Measurements from ENCODE around the gene CHRM4.
"Not testable (repeated sequence)": the region's sequence is repeated elsewhere in the genome, so short reads cannot be mapped to it uniquely, and the experiment has no call there.

The CHRM4 gene

DNA sequence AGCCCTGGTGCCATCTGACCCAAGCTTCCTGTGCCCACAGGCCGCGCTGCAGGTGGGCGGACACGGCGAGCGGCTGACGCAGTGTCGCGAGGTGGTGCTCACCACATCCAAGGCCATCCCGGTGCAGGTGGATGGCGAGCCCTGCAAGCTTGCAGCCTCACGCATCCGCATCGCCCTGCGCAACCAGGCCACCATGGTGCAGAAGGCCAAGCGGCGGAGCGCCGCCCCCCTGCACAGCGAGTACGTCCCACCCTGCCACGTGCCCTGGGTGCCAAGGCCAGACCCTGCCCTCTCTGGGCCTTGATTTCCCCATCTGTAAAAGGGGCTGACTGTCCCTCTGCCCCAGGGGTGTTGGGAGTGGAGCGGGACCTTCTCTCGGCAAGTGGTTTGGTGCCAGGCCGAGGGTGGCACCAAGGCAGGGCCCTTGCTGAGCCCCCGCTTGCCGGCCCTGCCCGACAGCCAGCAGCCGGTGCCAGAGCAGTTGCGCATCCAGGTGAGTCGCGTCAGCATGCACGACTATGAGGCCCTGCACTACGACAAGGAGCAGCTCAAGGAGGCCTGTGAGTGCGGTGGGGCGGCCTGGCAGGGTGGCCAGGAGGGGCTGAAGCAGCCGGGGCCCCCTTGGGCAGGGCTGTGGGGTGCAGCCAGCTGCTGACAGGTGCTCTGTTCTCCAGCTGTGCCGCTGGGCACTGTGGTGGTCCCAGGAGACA, 16.0 kb downstream of the CHRM4 start:
- H3K4me2 ChIP-seq, result no peak overlapping the region
- H3K4me3 ChIP-seq (IDR thresholded peaks at IDR 0.05; ENCODE audit: insufficient read depth, low read depth, low read length), result no peak overlapping the region
- H3K79me2 ChIP-seq (ENCODE audit: insufficient read depth, low read depth), result no peaks in the 10 kb centered on the region
- TF ChIP-seq, protein P1, sequence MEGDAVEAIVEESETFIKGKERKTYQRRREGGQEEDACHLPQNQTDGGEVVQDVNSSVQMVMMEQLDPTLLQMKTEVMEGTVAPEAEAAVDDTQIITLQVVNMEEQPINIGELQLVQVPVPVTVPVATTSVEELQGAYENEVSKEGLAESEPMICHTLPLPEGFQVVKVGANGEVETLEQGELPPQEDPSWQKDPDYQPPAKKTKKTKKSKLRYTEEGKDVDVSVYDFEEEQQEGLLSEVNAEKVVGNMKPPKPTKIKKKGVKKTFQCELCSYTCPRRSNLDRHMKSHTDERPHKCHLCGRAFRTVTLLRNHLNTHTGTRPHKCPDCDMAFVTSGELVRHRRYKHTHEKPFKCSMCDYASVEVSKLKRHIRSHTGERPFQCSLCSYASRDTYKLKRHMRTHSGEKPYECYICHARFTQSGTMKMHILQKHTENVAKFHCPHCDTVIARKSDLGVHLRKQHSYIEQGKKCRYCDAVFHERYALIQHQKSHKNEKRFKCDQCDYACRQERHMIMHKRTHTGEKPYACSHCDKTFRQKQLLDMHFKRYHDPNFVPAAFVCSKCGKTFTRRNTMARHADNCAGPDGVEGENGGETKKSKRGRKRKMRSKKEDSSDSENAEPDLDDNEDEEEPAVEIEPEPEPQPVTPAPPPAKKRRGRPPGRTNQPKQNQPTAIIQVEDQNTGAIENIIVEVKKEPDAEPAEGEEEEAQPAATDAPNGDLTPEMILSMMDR (conservative IDR thresholded peaks at IDR 0.05; ENCODE audit: low read depth, low read length), result no peak
- no peaks in the 10 kb centered on the region for H4K20me1 ChIP-seq (ENCODE audit: insufficient read depth)
- H3K27ac ChIP-seq, result no peak overlapping the region
- H2AFZ ChIP-seq (ENCODE audit: low read depth), result no peak overlapping the region
- no peak overlapping the region for H3K9ac ChIP-seq
- no peaks in the 10 kb centered on the region for H3K36me3 ChIP-seq (ENCODE audit: insufficient read depth)
- H3K4me1 ChIP-seq (ENCODE audit: low read depth, poor library complexity, severe bottlenecking), result peaks cover 9% of the 10 kb centered on the region
- no peaks in the 10 kb centered on the region for H3K27me3 ChIP-seq (ENCODE audit: insufficient read depth, low read depth)

DNA sequence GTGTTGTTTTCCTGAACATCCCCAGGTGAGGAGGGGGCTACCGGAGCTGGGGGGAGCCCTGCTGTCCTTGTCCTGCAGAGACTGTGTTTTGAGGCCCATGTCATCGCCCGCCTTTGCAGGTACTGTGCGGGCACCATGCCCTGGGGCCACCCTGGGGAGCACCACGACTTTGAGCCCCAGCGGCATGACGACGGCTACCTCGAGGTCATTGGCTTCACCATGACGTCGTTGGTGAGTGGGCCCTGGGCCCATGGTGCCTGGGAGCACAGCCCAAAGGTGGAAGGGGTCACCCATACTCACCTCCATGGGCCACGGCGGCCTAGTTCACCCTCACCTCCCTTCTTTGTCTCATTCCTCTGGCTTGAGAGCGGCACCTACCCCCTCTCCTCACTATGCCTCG, 16.8 kb downstream of the CHRM4 start:
- Histone ChIP-seq H3K27me3 (ENCODE audit: insufficient read depth, low read depth) (no peaks in the 10 kb centered on the region), H3K36me3 (ENCODE audit: insufficient read depth) (no peaks in the 10 kb centered on the region), H2AFZ (ENCODE audit: low read depth) (no peak overlapping the region), H3K4me3 (IDR thresholded peaks at IDR 0.05; ENCODE audit: insufficient read depth, low read depth, low read length) (no peak overlapping the region), H3K9ac (no peak overlapping the region), H3K4me1 (ENCODE audit: low read depth, poor library complexity, severe bottlenecking) (peaks cover 5% of the 10 kb centered on the region), H3K27ac (no peak overlapping the region), H3K4me2 (no peak overlapping the region), H4K20me1 (ENCODE audit: insufficient read depth) (no peaks in the 10 kb centered on the region), H3K79me2 (ENCODE audit: insufficient read depth, low read depth) (no peaks in the 10 kb centered on the region)
- TF ChIP-seq, protein P1 (conservative IDR thresholded peaks at IDR 0.05; ENCODE audit: low read depth, low read length), result no peak

DNA sequence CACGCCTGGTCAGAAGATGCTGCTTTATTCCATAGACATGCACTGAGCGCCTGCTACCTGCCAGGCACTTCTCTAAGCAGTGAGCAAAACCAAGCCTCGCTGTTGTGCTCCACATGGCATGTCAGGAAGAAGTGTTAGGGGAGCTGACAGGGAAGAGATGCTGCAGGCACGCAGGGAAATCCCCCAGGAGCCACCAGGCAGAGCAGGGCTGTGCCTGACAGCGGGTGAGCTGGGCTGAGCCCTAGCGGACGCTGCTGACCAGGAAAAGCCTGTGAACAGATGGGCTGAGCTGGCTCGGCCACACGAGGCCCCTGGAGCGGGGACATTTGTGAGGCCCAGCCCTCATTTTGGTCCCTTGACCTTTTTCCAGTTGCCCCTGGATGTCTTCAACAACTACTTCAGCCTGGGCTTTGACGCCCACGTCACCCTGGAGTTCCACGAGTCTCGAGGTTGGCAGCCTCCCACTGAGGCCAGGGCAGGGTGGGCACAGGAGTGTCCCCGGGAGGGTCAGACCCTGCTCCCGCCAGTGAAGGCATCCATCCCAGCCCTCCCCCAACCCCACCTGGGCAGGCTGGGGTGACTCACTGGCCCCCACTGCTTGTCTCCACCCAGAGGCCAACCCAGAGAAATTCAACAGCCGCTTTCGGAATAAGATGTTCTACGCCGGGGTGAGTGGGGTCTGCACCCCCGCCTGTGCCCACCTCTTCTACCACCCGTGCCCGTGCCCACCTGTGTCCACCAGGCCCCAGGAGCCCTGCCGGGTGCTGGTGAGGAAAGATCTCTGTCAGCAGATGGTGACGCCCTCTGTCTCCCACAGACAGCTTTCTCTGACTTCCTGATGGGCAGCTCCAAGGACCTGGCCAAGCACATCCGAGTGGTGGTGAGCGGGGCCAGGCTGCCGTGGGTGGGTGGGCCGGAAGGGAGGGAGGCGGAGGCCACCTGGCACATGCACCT, 17.5 kb downstream of the CHRM4 start:
- H3K79me2 ChIP-seq (ENCODE audit: insufficient read depth, low read depth), result no peaks in the 10 kb centered on the region
- no peak overlapping the region for H3K27ac ChIP-seq
- no peaks in the 10 kb centered on the region for H3K27me3 ChIP-seq (ENCODE audit: insufficient read depth, low read depth)
- H3K4me2 ChIP-seq, result no peak overlapping the region
- H3K36me3 ChIP-seq (ENCODE audit: insufficient read depth), result no peaks in the 10 kb centered on the region
- H2AFZ ChIP-seq (ENCODE audit: low read depth), result no peak overlapping the region
- H3K4me1 ChIP-seq (ENCODE audit: low read depth, poor library complexity, severe bottlenecking), result peaks cover 2% of the 10 kb centered on the region
- no peak overlapping the region for H3K4me3 ChIP-seq (IDR thresholded peaks at IDR 0.05; ENCODE audit: insufficient read depth, low read depth, low read length)
- no peaks in the 10 kb centered on the region for H4K20me1 ChIP-seq (ENCODE audit: insufficient read depth)
- TF ChIP-seq, protein P1 (conservative IDR thresholded peaks at IDR 0.05; ENCODE audit: low read depth, low read length), result no peak
- H3K9ac ChIP-seq, result no peak overlapping the region

DNA sequence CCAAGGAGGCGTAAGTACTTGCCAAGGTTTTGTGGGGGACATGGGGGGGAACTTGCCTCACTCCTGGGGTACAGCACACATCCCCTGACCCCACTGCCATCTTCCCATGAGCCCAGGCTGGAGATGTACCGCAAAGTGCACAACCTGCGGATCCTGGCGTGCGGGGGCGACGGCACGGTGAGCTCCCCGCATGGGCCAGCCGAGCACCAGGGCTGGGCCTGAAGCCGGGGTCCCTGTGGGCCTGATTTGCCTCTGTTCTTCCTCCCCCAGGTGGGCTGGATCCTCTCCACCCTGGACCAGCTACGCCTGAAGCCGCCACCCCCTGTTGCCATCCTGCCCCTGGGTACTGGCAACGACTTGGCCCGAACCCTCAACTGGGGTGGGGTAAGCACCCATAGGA, 19.1 kb downstream of the CHRM4 start:
- H3K27me3 ChIP-seq (ENCODE audit: insufficient read depth, low read depth); H3K36me3 ChIP-seq (ENCODE audit: insufficient read depth): not testable (repeated sequence)

More for the DNA sequence above, 19.1 kb downstream of the CHRM4 start:
- H3K79me2 ChIP-seq (ENCODE audit: insufficient read depth, low read depth); H4K20me1 ChIP-seq (ENCODE audit: insufficient read depth); H3K4me3 ChIP-seq (IDR thresholded peaks at IDR 0.05; ENCODE audit: insufficient read depth, low read depth, low read length); H3K4me1 ChIP-seq (ENCODE audit: low read depth, poor library complexity, severe bottlenecking); H3K9ac ChIP-seq; H3K27ac ChIP-seq; H2AFZ ChIP-seq (ENCODE audit: low read depth); H3K4me2 ChIP-seq: not testable (repeated sequence)
